HFFc6 (cell line): ENCODE results near the gene CPED1. TPM values are rescaled to one million over a fixed set of nuclear protein-coding genes. Genes with fewer than 3 reads are reported as not detected.

Experiments
- DNase-seq: peaks from one replicate; pipeline ENCODE4 v3.0.0-alpha.2; 2018
- H3K27ac Mint-ChIP-seq: 2 replicates; pipeline ENCODE4 v1.8.0; 2020; ENCODE audit warnings: mild to moderate bottlenecking, mixed read lengths
- H3K27me3 Mint-ChIP-seq: 2 replicates; pipeline ENCODE4 v1.8.0; 2021; ENCODE audit warnings: mild to moderate bottlenecking, moderate library complexity, mixed read lengths; ENCODE audit not compliant: insufficient read depth
- H3K36me3 Mint-ChIP-seq: 2 replicates; pipeline ENCODE4 v1.8.0; 2021; ENCODE audit warnings: low read depth, mixed read lengths
- H3K4me1 Mint-ChIP-seq: 2 replicates; pipeline ENCODE4 v1.8.0; 2020; ENCODE audit warnings: low read depth, mixed read lengths
- H3K4me3 Mint-ChIP-seq: 2 replicates; pipeline ENCODE4 v1.8.0; 2020; ENCODE audit warnings: mild to moderate bottlenecking, moderate library complexity, mixed read lengths
- H3K9me3 Mint-ChIP-seq: 2 replicates; pipeline ENCODE4 v1.8.0; 2020; ENCODE audit warnings: mild to moderate bottlenecking, mixed read lengths
- total RNA-seq, 6 experiments: library from RNA; stranded (reverse); fragmentation: NEBNext Ultra II Directional; extraction: Animal tissue kit (Norgen Biotek cat#: 25700); gene quantifications; 2 replicates in 1 of 6; 3 replicates in 5 of 6; pipeline ENCODE4 v1.2.3, GENCODE V29; 2021
- TF ChIP-seq, protein P1 (sequence below): fragments of 200-600 bp; sonication (generic); IDR thresholded peaks from 2 replicates; pipeline ENCODE4 v1.5.0; 2021; ENCODE audit warnings: antibody characterized with exemption, mild to moderate bottlenecking

CPED1 gene
- total RNA-seq, 6 experiments from 2014 or later: 85.0 to 112 (median 95.9) TPM

DNA sequence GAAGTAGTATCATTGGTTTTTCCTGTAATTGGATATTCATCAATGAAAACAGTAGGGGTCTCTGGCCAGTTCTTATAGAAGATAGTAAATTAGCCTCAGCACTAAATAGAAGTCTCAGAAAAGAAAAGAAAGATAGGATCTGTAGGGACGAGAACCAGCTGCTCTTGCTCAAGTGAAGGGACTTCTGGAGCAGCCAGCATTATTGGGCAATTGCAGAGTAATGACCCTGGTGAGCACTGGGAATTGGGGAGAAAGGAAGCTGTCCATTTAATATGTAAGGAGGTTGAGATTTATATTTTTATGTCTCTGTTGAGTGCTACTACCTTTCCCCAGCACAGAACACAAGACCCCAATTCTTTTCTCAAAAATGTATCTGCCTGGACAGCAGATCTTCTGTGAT, 279.1 kb downstream of the CPED1 start:
- TF ChIP-seq, protein P1, sequence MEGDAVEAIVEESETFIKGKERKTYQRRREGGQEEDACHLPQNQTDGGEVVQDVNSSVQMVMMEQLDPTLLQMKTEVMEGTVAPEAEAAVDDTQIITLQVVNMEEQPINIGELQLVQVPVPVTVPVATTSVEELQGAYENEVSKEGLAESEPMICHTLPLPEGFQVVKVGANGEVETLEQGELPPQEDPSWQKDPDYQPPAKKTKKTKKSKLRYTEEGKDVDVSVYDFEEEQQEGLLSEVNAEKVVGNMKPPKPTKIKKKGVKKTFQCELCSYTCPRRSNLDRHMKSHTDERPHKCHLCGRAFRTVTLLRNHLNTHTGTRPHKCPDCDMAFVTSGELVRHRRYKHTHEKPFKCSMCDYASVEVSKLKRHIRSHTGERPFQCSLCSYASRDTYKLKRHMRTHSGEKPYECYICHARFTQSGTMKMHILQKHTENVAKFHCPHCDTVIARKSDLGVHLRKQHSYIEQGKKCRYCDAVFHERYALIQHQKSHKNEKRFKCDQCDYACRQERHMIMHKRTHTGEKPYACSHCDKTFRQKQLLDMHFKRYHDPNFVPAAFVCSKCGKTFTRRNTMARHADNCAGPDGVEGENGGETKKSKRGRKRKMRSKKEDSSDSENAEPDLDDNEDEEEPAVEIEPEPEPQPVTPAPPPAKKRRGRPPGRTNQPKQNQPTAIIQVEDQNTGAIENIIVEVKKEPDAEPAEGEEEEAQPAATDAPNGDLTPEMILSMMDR: no peak
- DNase-seq: no peak
- peaks cover 1% of the 10 kb centered on the region; the same call in 1 of the 2 replicates for H3K27me3 Mint-ChIP-seq
- no peaks in the 10 kb centered on the region; the same call in 1 of the 2 replicates for H3K9me3 Mint-ChIP-seq
- H3K4me3 Mint-ChIP-seq: no peak overlapping the region
- peaks cover 62% of the 10 kb centered on the region for H3K36me3 Mint-ChIP-seq
- H3K4me1 Mint-ChIP-seq: 0 out of 2 replicates have a peak, but pooled peaks cover under 1% of the 10 kb centered on the region
- H3K27ac Mint-ChIP-seq: no peak overlapping the region

DNA sequence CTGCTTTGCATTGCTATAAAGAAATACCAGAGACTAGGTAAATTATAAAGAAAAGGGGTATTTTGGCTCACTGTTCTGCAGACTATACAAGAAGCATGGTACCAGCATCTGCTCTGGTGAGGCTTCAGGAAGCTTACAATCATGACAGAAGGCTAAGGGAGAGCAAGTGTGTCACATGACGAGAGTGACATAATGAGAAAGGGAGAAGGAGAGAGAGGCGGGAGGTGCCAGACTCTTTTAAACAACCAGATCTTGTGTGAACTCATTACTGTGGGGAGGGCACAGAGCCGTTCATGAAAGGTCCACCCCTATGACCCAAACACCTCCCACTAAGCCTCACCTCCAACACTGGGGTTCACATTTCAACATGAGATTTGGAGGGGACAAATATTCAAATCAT, 281.3 kb downstream of the CPED1 start:
- TF ChIP-seq, protein P1: no peak
- Mint-ChIP-seq H3K27me3 (peaks cover 1% of the 10 kb centered on the region; the same call in 1 of the 2 replicates), H3K4me3 (no peak overlapping the region), H3K27ac (no peak overlapping the region), H3K4me1 (peaks cover 5% of the 10 kb centered on the region), H3K36me3 (peaks cover 60% of the 10 kb centered on the region), H3K9me3 (no peaks in the 10 kb centered on the region; the same call in 1 of the 2 replicates)
- DNase-seq: no peak

- DNase-seq: no peak
- H3K9me3 Mint-ChIP-seq: no peaks in the 10 kb centered on the region; the same call in 1 of the 2 replicates
- H3K36me3 Mint-ChIP-seq: peaks cover 55% of the 10 kb centered on the region
- H3K4me1 Mint-ChIP-seq: peaks cover 5% of the 10 kb centered on the region
- H3K27ac Mint-ChIP-seq: no peak overlapping the region
- H3K4me3 Mint-ChIP-seq: no peak overlapping the region
- TF ChIP-seq, protein P1: no peak
- no peaks in the 10 kb centered on the region for H3K27me3 Mint-ChIP-seq
Observed at GRCh38 chr7:121271098-121271497, 282.6 kb downstream of the CPED1 start.

GRCh38 chr7:121271916-121272315, 283.4 kb downstream of the CPED1 start:
- TF ChIP-seq, protein P1: no peak
- Mint-ChIP-seq H3K4me1 (peaks cover 8% of the 10 kb centered on the region), H3K9me3 (no peaks in the 10 kb centered on the region; the same call in 1 of the 2 replicates), H3K27ac (no peak overlapping the region), H3K4me3 (no peak overlapping the region), H3K27me3 (no peaks in the 10 kb centered on the region), H3K36me3 (peaks cover 58% of the 10 kb centered on the region)
- DNase-seq: no peak

DNA sequence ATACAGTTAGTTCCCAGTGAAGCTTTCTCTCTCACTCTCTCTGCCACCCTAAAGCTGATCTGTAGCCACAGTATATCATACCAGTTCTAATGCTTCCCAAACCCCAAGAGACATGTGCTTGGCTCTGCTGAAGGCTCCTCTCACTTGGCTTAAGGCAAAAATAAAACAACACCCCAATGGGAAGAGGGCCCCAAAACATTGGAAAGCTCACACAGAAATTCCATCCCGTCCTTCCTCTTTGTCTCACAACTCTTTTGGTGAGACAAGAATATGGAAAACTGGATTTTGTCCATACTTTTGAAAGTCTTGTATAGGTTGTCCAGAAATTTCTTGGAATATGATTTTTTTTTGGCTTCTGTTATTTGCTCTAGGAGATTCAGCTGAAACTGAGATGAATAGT, 284.2 kb downstream of the CPED1 start:
- Mint-ChIP-seq H3K27me3 (no peaks in the 10 kb centered on the region), H3K4me1 (peaks cover 15% of the 10 kb centered on the region), H3K9me3 (no peaks in the 10 kb centered on the region; the same call in 1 of the 2 replicates), H3K4me3 (no peak overlapping the region), H3K36me3 (peaks cover 61% of the 10 kb centered on the region), H3K27ac (no peak overlapping the region)
- TF ChIP-seq, protein P1: no peak
- no peak for DNase-seq
